A673 (cell line): Measurements from ENCODE around the gene ADNP2. TPM values are rescaled to one million over a fixed set of nuclear protein-coding genes. Genes with fewer than 3 reads are reported as not detected.

Experiments
- BruUV-seq: library from RNA; stranded (reverse); fragments of 400-500 nt; replicated peaks from 2 replicates; lab custom pipeline; 2021; lab: Mats Ljungman, UMichigan
- CTCF ChIA-PET: fragments of 300-600 bp; sonication (Branson Sonifier 250); formaldehyde crosslinking; loops from one replicate; lab custom pipeline; 2022; ENCODE audit warnings: antibody characterized with exemption; lab: Charles Lee
- POLR2A ChIA-PET: fragments of 300-600 bp; sonication (Branson Sonifier 250); formaldehyde crosslinking; loops from one replicate; lab custom pipeline; 2022; ENCODE audit warnings: antibody characterized with exemption; ENCODE audit not compliant: low non-redundant PET; lab: Charles Lee
- DNase-seq: peaks from one replicate; pipeline ENCODE4 v3.0.0-alpha.2; 2015; ENCODE audit warnings: low spot score
- H3K27ac ChIP-seq: fragments of 200-600 bp; sonication (generic); 2 replicates; pipeline ENCODE4 v1.5.1; 2016; ENCODE audit warnings: mixed run types, low read depth, mild to moderate bottlenecking, mixed read lengths, antibody characterized with exemption, low read length; ENCODE audit not compliant: poor library complexity, severe bottlenecking
- H3K27me3 ChIP-seq: fragments of 200-600 bp; sonication (generic); replicated peaks from 2 replicates; pipeline ENCODE4 v1.6.1; 2017; ENCODE audit warnings: mixed run types, low read depth, mild to moderate bottlenecking, mixed read lengths, antibody characterized with exemption, low read length; ENCODE audit not compliant: insufficient read depth, poor library complexity
- H3K36me3 ChIP-seq: fragments of 200-600 bp; sonication (generic); 2 replicates; pipeline ENCODE4 v1.6.1; 2016; ENCODE audit warnings: mixed run types, mild to moderate bottlenecking, mixed read lengths, antibody characterized with exemption, low read length; ENCODE audit not compliant: insufficient read depth, poor library complexity, severe bottlenecking
- H3K4me1 ChIP-seq: fragments of 200-600 bp; sonication (generic); 2 replicates; pipeline ENCODE4 v1.6.1; 2017; ENCODE audit warnings: mixed run types, mild to moderate bottlenecking, mixed read lengths, antibody characterized with exemption, low read length; ENCODE audit not compliant: insufficient read depth, poor library complexity, severe bottlenecking
- H3K4me3 ChIP-seq: fragments of 200-600 bp; sonication (generic); 2 replicates; pipeline ENCODE4 v1.5.1; 2016; ENCODE audit warnings: low read depth, mixed run types, mild to moderate bottlenecking, mixed read lengths, low read length; ENCODE audit not compliant: poor library complexity, severe bottlenecking
- H3K9me3 ChIP-seq: fragments of 200-600 bp; sonication (generic); 2 replicates; pipeline ENCODE4 v1.6.1; 2016; ENCODE audit warnings: mixed run types, low read depth, mild to moderate bottlenecking, mixed read lengths, antibody characterized with exemption, low read length; ENCODE audit not compliant: poor library complexity, severe bottlenecking
- CTCF ChIP-seq: fragments of 300-800, 200-600 bp; sonication (generic); conservative IDR thresholded peaks from 2 replicates; pipeline ENCODE4 v1.5.1; 2017; ENCODE audit warnings: low read depth, mild to moderate bottlenecking, antibody characterized with exemption, low read length, moderate library complexity, mixed read lengths
- EZH2 ChIP-seq: fragments of 200-600 bp; sonication (generic); IDR thresholded peaks from 2 replicates; pipeline ENCODE4 v1.6.1; 2017; ENCODE audit warnings: borderline replicate concordance, low read depth, mild to moderate bottlenecking, mixed read lengths, antibody characterized with exemption, low read length; ENCODE audit not compliant: poor library complexity, severe bottlenecking
- intact Hi-C: fragments of 100-400 bp; cut with micrococcal nuclease; formaldehyde crosslinking; loops from one replicate; pipeline ENCODE4 v1.10.0; 2022; ENCODE audit not compliant: unreplicated experiment
- total RNA-seq: library from RNA; stranded (reverse); gene quantifications from 2 replicates; pipeline ENCODE4 v1.2.3, GENCODE V29; 2021

Gene ADNP2
- total RNA-seq, 1 experiment from 2014 or later = 27.5 TPM

- CTCF ChIA-PET = no interaction called here
- Histone ChIP-seq H3K4me1 (no peaks in the 10 kb centered on the region), H3K27me3 (no peaks in the 10 kb centered on the region), H3K36me3 (no peaks in the 10 kb centered on the region), H3K9me3 (peaks cover 33% of the 10 kb centered on the region), H3K4me3 (no peak overlapping the region), H3K27ac (no peak overlapping the region)
- TF ChIP-seq EZH2 (no peak), CTCF (no peak)
- intact Hi-C loops = no loop called here
- DNase-seq = no peak
- POLR2A ChIA-PET = no interaction called here
- BruUV-seq = no TSS peak
These were observed 22.8 kb upstream of the ADNP2 start for GRCh38 chr18:80086281-80086680.

DNA sequence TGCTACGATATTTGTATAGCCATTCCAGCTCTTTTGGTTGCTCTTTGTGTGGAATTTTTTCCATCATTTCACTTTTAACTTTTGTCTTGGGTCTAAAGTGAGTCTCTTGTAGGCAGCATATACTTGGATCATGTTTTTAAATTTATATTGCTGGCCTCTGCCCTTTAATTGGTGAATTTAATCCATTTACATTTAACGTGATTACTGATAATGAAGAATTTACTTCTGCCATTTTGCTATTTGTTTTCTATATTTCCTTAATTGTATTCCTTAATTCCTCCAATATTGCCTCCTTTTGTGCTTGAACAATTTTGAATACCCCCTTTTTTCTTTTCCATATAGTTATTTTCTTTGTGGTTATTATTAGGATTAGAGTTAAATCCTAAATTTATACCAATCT is 21.0 kb upstream of the ADNP2 start:
- BruUV-seq = no TSS peak
- no peaks in the 10 kb centered on the region for H3K27me3 ChIP-seq
- H3K27ac ChIP-seq = no peak overlapping the region
- H3K4me3 ChIP-seq = no peak overlapping the region
- no peaks in the 10 kb centered on the region for H3K36me3 ChIP-seq
- CTCF ChIA-PET = no interaction called here
- POLR2A ChIA-PET = no interaction called here
- intact Hi-C loops = no loop called here
- no peak for TF ChIP-seq EZH2
- TF ChIP-seq CTCF = no peak
- H3K4me1 ChIP-seq = no peaks in the 10 kb centered on the region
- H3K9me3 ChIP-seq = peaks cover 33% of the 10 kb centered on the region
- no peak for DNase-seq

GRCh38 chr18:80088823-80089222 is 20.2 kb upstream of the ADNP2 start:
- ChIA-PET CTCF (no interaction called here), POLR2A (no interaction called here)
- Histone ChIP-seq H3K4me3 (no peak overlapping the region), H3K4me1 (no peaks in the 10 kb centered on the region), H3K27ac (no peak overlapping the region), H3K9me3 (peaks cover 33% of the 10 kb centered on the region), H3K27me3 (no peaks in the 10 kb centered on the region), H3K36me3 (no peaks in the 10 kb centered on the region)
- no peak for DNase-seq
- intact Hi-C loops = no loop called here
- no peak for TF ChIP-seq CTCF
- TF ChIP-seq EZH2 = no peak
- no TSS peak for BruUV-seq
